Stimulated activated CD4-positive, alpha-beta T cell treated with anti-CD3 and anti-CD28 coated beads, Interleukin-1b, Interleukin-23, amount 100 ng/mL, for 1 hour (primary cell): ENCODE data around the gene GRB2.
"Not testable (repeated sequence)": the region's sequence is repeated elsewhere in the genome, so short reads cannot be mapped to it uniquely, and the experiment has no call there.

Source experiments
- DNase-seq, 2 donors: peaks; one replicate each; pipeline ENCODE4 v3.0.0-alpha.2; 2020; ENCODE audit warnings: low read depth in 2 of 2

The GRB2 gene

GRCh38 chr17:75405365-75406221 lies at the start of gene GRB2:
TSS of gene GRB2 (minus strand) at chr17:75405678. CDS start at chr17:75393628, 12,050 bp downstream.
- DNase-seq, result peak; percentile 99 to 100

GRCh38 chr17:75454672-75455071 lies 49.2 kb upstream of the GRB2 start:
- not testable (repeated sequence) for DNase-seq

- no peak for DNase-seq
These were observed 48.7 kb upstream of the GRB2 start for GRCh38 chr17:75454193-75454592.

GRCh38 chr17:75450270-75450669 lies 44.8 kb upstream of the GRB2 start:
- DNase-seq, result no peak

- DNase-seq, result no peak
These were observed 42.7 kb upstream of the GRB2 start for GRCh38 chr17:75447951-75448856.

GRCh38 chr17:75445896-75446295 lies 40.4 kb upstream of the GRB2 start:
- not testable (repeated sequence) for DNase-seq

GRCh38 chr17:75445296-75445695 lies 39.8 kb upstream of the GRB2 start:
- no peak for DNase-seq

GRCh38 chr17:75442168-75443103 lies 37.0 kb upstream of the GRB2 start:
- DNase-seq, result no peak

GRCh38 chr17:75440738-75441448 lies 35.4 kb upstream of the GRB2 start:
- no peak for DNase-seq

GRCh38 chr17:75439287-75439686 lies 33.8 kb upstream of the GRB2 start:
- DNase-seq, result no peak

GRCh38 chr17:75437404-75437803 lies 31.9 kb upstream of the GRB2 start:
- not testable (repeated sequence) for DNase-seq

GRCh38 chr17:75434433-75434832 lies 29.0 kb upstream of the GRB2 start:
- DNase-seq, result not testable (repeated sequence)

- DNase-seq, result no peak
These were observed 27.8 kb upstream of the GRB2 start for GRCh38 chr17:75433218-75433783.

- no peak for DNase-seq
These were observed 24.9 kb upstream of the GRB2 start for GRCh38 chr17:75430159-75430974.

- DNase-seq, result no peak
These were observed 23.3 kb upstream of the GRB2 start for GRCh38 chr17:75428543-75429469.

- DNase-seq, result no peak
These were observed 13.1 kb upstream of the GRB2 start for GRCh38 chr17:75418531-75418930.

GRCh38 chr17:75417054-75417580 lies 11.6 kb upstream of the GRB2 start:
- no peak for DNase-seq

- no peak for DNase-seq
These were observed 10.5 kb upstream of the GRB2 start for GRCh38 chr17:75416006-75416405.
